NT2/D1 (cell line): ENCODE data around the gene SSTR3.

ENCODE experiments used
- DNase-seq: peaks from one replicate; pipeline ENCODE4 v3.0.0-alpha.2; 2011; ENCODE audit warnings: low read depth, low spot score
- H3K27me3 ChIP-seq: 2 replicates; pipeline ENCODE4 v1.6.0; 2011; ENCODE audit warnings: mild to moderate bottlenecking; ENCODE audit not compliant: insufficient read length, insufficient read depth
- H3K36me3 ChIP-seq: 2 replicates; pipeline ENCODE4 v1.6.1; 2011; ENCODE audit warnings: mild to moderate bottlenecking, low read length, mixed read lengths; ENCODE audit not compliant: insufficient read depth, insufficient read length
- H3K4me1 ChIP-seq: 2 replicates; pipeline ENCODE4 v1.5.1; 2011; ENCODE audit not compliant: insufficient read depth, insufficient read length
- H3K4me3 ChIP-seq: 2 replicates; pipeline ENCODE4 v1.5.1; 2011; ENCODE audit warnings: low read depth; ENCODE audit not compliant: insufficient read length
- H3K9ac ChIP-seq: 2 replicates; pipeline ENCODE4 v1.6.0; 2011; ENCODE audit warnings: low read depth; ENCODE audit not compliant: insufficient read length
- H3K9me3 ChIP-seq: 2 replicates; pipeline ENCODE4 v1.5.1; 2011; ENCODE audit warnings: mild to moderate bottlenecking, low read length; ENCODE audit not compliant: insufficient read depth
- SUZ12 ChIP-seq: IDR thresholded peaks from 2 replicates; pipeline ENCODE4 v1.6.1; 2011; ENCODE audit not compliant: insufficient read length, insufficient read depth; ENCODE audit errors: extremely low read depth
- YY1 ChIP-seq: IDR thresholded peaks from 2 replicates; pipeline ENCODE4 v1.6.1; 2011; ENCODE audit not compliant: insufficient read length, insufficient read depth
- ZNF274 ChIP-seq: IDR thresholded peaks from 2 replicates; pipeline ENCODE4 v1.6.1; 2011; ENCODE audit warnings: mild to moderate bottlenecking, low read depth, low read length

Gene SSTR3

DNA sequence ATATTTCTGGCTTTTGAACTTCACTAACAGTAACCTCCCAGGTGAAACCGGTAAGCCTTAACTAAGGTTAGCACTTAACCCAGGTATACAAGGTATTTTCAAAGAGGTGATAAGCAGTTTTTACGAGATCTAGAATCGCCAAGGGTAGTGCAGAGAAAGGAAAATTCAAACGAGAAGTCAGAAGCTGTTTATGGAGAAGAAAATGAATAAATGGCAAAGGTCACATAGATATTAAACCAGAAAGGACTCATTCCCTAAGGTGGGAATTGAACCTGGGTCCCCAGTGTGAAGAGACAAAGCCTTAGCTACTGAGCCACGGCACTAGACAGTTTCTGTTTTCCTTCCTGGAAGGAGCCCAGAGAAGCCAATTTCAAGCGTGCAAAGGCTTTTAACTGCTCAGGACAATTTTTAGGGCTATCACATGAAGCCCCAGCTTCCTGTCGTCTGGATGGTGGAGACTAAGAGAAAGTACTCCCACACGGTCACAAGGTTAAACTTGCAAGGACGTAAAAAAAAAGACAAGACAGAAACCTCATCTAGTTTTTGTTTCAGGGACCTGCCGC, 18.6 kb downstream of the SSTR3 start:
- no peak for DNase-seq
- no peak for TF ChIP-seq YY1
- TF ChIP-seq ZNF274, result no peak
- TF ChIP-seq SUZ12, result no peak
- H3K9me3 ChIP-seq, result peaks cover 8% of the 10 kb centered on the region; the same call in 1 of the 2 replicates
- no peaks in the 10 kb centered on the region for H3K36me3 ChIP-seq
- H3K4me3 ChIP-seq, result no peak overlapping the region
- H3K9ac ChIP-seq, result no peak overlapping the region
- no peaks in the 10 kb centered on the region for H3K27me3 ChIP-seq
- peaks cover 16% of the 10 kb centered on the region for H3K4me1 ChIP-seq

DNA sequence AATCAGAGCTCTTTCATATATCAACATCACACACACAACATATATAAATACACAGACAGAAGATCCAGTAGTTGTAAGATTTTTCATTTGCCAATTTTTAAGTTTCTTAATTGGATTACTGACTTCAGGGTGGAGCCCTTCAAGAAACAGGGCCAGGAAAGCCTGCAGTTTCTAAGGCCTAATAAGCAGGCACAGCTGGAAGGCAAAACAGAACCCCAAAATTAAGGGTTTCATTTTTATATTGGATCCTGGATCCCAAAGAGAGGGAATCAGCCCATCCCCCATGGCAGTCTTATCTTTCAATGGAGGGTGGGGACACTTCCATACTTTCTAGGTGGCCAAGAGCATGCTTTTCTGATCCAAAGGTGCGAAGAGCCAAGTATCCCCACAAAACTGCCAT, 19.5 kb downstream of the SSTR3 start:
- Histone ChIP-seq H3K9me3 (peaks cover 8% of the 10 kb centered on the region; the same call in 1 of the 2 replicates), H3K4me3 (no peak overlapping the region), H3K9ac (no peak overlapping the region), H3K4me1 (peaks cover 10% of the 10 kb centered on the region), H3K36me3 (no peaks in the 10 kb centered on the region), H3K27me3 (no peaks in the 10 kb centered on the region)
- DNase-seq, result no peak
- TF ChIP-seq SUZ12, result no peak
- no peak for TF ChIP-seq YY1
- no peak for TF ChIP-seq ZNF274

DNA sequence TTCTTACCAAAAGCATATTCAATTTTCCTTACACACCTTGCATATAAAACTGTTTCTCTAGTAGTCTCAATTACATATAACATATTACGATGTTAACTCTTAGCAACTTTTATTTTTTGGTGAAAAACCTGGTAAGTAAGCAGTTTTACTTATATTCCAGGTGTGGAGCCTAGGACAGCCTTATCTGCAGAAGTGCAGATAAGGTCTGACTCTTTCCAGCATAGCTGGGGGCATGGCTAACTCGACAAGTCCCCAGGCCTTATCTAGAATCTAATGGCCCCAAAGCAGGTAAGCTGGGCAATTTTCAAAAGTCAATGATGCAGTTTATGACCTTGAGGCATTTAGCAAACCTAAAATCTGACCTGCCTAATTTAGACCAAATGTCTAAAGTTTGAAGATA, 20.1 kb downstream of the SSTR3 start:
- Histone ChIP-seq H3K9me3 (peaks cover 8% of the 10 kb centered on the region; the same call in 1 of the 2 replicates), H3K27me3 (no peaks in the 10 kb centered on the region), H3K4me1 (peaks cover 5% of the 10 kb centered on the region), H3K4me3 (no peak overlapping the region), H3K9ac (no peak overlapping the region), H3K36me3 (no peaks in the 10 kb centered on the region)
- TF ChIP-seq ZNF274, result no peak
- no peak for TF ChIP-seq YY1
- TF ChIP-seq SUZ12, result no peak
- DNase-seq, result no peak

DNA sequence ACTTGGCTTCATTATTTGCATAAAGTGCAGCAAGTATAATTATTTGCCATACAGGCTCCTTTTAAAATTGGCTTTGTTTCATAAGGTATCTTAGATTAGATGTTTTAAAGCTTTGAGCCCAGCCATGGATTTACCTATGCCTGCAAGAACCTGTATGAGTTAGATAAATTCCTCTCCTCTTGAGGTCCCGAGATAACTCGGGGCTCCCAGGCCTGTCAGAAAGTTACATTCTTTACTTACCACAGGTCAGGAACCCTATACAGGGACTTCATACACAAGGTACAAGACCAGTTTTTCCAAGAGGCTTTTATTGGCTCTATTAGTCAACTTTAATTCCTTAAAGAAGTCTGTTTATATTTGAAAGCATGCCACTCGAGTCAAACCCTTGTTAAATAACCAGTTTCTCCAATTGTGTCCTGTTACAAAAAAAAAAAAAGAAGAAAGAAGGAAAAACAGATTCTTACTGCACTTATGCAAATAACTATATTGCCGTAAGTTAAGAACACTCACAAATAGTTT, 22.0 kb downstream of the SSTR3 start:
- Histone ChIP-seq H3K9ac (no peak overlapping the region), H3K36me3 (peaks cover 4% of the 10 kb centered on the region), H3K4me3 (no peak overlapping the region), H3K27me3 (no peaks in the 10 kb centered on the region), H3K9me3 (peaks cover 8% of the 10 kb centered on the region; the same call in 1 of the 2 replicates), H3K4me1 (no peaks in the 10 kb centered on the region)
- no peak for DNase-seq
- no peak for TF ChIP-seq ZNF274
- no peak for TF ChIP-seq YY1
- no peak for TF ChIP-seq SUZ12

DNA sequence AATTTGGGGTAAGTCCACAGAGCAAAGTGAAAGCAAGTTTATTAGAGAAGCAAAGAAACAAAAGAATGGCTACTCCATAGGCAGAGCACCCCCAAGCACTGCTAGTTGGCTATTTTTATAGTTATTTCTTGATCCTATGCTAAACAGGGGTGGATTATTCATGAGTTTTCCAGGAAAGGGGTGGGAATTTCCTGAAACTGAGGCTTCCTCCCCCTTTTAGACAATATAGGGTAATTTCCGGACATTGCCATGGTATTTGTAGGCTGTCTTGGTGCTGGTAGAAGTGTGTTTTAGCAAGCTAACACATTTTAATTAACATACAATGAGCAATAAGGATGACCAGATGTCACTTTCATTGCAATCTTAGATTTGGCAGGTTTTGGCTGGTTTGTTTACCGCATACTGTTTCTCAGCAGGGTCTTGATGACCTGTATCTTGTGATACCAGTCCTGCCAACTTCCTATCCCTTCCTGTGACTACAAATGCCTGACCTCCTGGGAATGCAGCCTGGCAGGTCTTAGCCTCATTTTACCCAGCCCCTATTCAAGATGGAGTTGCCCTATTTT, 23.3 kb downstream of the SSTR3 start:
- TF ChIP-seq YY1, result no peak
- no peak for TF ChIP-seq SUZ12
- TF ChIP-seq ZNF274, result no peak
- H3K27me3 ChIP-seq, result no peaks in the 10 kb centered on the region
- peaks cover 8% of the 10 kb centered on the region for H3K36me3 ChIP-seq
- no peaks in the 10 kb centered on the region for H3K4me1 ChIP-seq
- H3K4me3 ChIP-seq, result no peak overlapping the region
- no peak for DNase-seq
- H3K9ac ChIP-seq, result no peak overlapping the region
- peaks cover 8% of the 10 kb centered on the region; the same call in 1 of the 2 replicates for H3K9me3 ChIP-seq

DNA sequence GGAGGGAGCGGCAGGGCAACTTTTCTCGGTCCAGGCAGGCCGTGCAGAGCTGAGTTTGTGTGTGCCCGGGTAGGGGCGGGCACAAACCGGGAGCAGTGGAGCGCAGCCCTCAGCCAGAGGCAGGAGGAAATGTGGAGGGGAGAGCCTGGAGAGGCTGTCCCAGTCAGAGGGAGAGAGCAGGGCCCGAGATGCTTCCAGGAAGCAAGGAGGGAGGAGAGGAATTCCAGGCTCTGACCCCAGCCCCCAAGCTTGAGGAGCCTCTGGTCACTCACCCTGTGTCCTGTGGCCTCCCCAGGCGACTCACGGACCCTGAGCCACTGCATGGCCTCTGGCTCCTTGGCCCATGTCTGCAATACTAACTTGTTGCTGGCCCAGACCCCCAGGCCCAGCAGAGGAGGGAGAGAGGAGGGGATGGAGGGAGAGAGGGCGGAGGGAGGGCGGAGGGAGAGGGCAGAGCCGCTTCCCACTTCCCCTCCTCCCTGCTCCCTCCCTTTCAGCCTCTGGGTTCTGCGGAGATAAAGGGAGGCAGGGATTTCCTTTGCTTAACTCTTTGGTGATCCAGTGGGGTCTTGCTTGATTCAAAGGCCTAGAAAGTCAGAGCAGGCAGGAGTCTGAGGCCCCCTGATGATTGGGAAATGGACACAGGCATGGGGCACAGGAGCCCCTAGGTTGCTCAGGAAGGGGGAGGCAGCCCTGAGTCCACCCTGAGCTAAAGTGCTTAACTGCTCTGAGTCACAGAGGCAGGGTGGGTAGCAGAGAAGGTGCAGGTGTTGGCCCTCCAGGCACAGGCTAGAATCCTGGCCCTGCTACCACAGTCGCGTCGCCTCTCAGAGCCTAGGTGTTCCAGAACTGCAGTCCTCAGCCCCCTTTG, 24.2 kb downstream of the SSTR3 start, which contains the start of gene C1QTNF6:
C1QTNF6 (minus strand) TSS at position 357 of the 871 bp plus-strand sequence; CDS start at position 323, 34 bp downstream.
- Histone ChIP-seq H3K9me3 (peaks cover 7% of the 10 kb centered on the region; the same call in 1 of the 2 replicates), H3K4me3 (peak within 1 kb of the TSS; percentile 62), H3K27me3 (no peaks in the 10 kb centered on the region), H3K4me1 (peaks cover 6% of the 10 kb centered on the region), H3K9ac (peak within 1 kb of the TSS; percentile 78), H3K36me3 (peaks cover 8% of the 10 kb centered on the region)
- TF ChIP-seq ZNF274 (no peak), SUZ12 (no peak), YY1 (no peak)
- peak; percentile 66 for DNase-seq

DNA sequence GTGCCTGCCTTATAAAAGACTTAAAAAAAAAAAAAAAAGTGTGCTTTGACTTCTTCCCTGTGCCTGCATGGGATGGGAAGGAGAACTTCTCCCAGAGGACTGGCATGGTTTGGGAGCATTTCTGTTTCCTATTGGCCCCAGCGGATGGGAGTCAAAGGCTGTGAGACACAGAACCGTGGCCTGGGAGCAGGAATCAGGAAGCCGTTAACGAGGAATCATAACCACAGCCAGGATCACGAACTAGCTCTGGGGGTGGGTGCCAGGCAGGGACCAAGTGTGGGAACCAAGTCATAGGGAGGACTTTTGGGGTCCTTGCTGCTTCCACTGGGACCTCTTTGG, 24.8 kb downstream of the SSTR3 start:
- Histone ChIP-seq H3K9me3 (0 out of 2 replicates have a peak, but pooled peaks cover under 1% of the 10 kb centered on the region), H3K9ac (peak overlapping the region; percentile 78), H3K4me3 (peak overlapping the region; percentile 62), H3K36me3 (peaks cover 8% of the 10 kb centered on the region), H3K27me3 (no peaks in the 10 kb centered on the region), H3K4me1 (peaks cover 6% of the 10 kb centered on the region)
- no peak for DNase-seq
- TF ChIP-seq ZNF274 (no peak), SUZ12 (no peak), YY1 (no peak)
